ENCODE data around the gene ANGPT4.

ANGPT4 gene

GRCh38 chr20:926670-927069 lies 10.5 kb upstream of the ANGPT4 start:
- TF ChIP-seq, protein P1, sequence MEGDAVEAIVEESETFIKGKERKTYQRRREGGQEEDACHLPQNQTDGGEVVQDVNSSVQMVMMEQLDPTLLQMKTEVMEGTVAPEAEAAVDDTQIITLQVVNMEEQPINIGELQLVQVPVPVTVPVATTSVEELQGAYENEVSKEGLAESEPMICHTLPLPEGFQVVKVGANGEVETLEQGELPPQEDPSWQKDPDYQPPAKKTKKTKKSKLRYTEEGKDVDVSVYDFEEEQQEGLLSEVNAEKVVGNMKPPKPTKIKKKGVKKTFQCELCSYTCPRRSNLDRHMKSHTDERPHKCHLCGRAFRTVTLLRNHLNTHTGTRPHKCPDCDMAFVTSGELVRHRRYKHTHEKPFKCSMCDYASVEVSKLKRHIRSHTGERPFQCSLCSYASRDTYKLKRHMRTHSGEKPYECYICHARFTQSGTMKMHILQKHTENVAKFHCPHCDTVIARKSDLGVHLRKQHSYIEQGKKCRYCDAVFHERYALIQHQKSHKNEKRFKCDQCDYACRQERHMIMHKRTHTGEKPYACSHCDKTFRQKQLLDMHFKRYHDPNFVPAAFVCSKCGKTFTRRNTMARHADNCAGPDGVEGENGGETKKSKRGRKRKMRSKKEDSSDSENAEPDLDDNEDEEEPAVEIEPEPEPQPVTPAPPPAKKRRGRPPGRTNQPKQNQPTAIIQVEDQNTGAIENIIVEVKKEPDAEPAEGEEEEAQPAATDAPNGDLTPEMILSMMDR (IDR thresholded peaks at IDR 0.05; ENCODE audit: borderline replicate concordance, insufficient read depth, low read depth, low read length), result no peak
- H3K4me3 ChIP-seq (ENCODE audit: low read depth, low read length), result no peak overlapping the region

DNA sequence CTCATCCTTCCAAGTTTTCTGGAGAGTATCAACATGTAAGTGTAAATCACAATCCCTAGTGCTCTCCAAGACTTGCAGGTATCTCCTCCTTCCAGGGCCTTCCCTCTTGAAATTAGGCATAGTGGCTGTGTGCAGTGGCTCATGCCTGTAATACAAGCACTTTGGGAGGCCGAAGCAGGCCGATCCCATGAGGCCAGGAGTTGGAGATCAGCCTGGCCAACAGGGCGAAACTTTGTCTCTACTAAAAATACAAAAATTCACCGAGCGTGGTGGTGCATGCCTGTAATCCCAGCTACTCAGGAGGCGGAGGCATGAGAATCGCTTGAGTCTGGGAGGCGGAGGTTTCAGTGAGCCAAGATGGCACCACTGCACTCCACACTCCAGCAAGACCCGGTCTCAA lies 9.4 kb upstream of the ANGPT4 start:
- H3K4me3 ChIP-seq (ENCODE audit: low read depth, low read length), result no peak overlapping the region
- TF ChIP-seq, protein P1 (IDR thresholded peaks at IDR 0.05; ENCODE audit: borderline replicate concordance, insufficient read depth, low read depth, low read length), result no peak

DNA sequence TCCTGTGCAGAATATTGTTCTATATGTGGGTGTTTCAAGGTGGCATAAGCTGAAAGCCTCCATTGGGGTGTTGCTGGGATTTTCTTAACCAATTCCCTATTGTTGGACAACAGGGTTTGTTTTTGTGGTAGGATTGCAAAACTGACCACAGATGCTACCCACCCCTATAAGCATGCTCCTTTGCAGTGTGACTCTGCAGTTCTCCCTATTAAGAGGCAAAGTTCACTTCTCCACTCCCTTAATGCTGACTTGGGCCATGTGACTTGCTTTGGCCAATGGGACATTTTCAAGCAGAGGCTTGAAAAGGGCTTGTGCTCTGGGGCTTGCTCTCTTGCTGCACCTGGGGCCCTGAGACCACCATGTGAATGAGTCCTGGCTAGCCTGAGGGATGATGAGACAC lies 8.5 kb upstream of the ANGPT4 start:
- TF ChIP-seq, protein P1 (IDR thresholded peaks at IDR 0.05; ENCODE audit: borderline replicate concordance, insufficient read depth, low read depth, low read length), result no peak
- no peak overlapping the region for H3K4me3 ChIP-seq (ENCODE audit: low read depth, low read length)

- H3K4me3 ChIP-seq (ENCODE audit: low read depth, low read length), result no peak overlapping the region
- TF ChIP-seq, protein P1 (IDR thresholded peaks at IDR 0.05; ENCODE audit: borderline replicate concordance, insufficient read depth, low read depth, low read length), result no peak
Observed at GRCh38 chr20:922781-923180, 6.6 kb upstream of the ANGPT4 start.

GRCh38 chr20:921068-921467 lies 4.9 kb upstream of the ANGPT4 start:
- TF ChIP-seq, protein P1 (IDR thresholded peaks at IDR 0.05; ENCODE audit: borderline replicate concordance, insufficient read depth, low read depth, low read length), result no peak
- H3K4me3 ChIP-seq (ENCODE audit: low read depth, low read length), result no peak overlapping the region

GRCh38 chr20:920311-920710 lies 4.2 kb upstream of the ANGPT4 start:
- TF ChIP-seq, protein P1 (IDR thresholded peaks at IDR 0.05; ENCODE audit: borderline replicate concordance, insufficient read depth, low read depth, low read length), result no peak
- H3K4me3 ChIP-seq (ENCODE audit: low read depth, low read length), result no peak overlapping the region

- TF ChIP-seq, protein P1 (IDR thresholded peaks at IDR 0.05; ENCODE audit: borderline replicate concordance, insufficient read depth, low read depth, low read length), result no peak
- no peak overlapping the region for H3K4me3 ChIP-seq (ENCODE audit: low read depth, low read length)
Observed at GRCh38 chr20:919491-919916, 3.4 kb upstream of the ANGPT4 start.

Measured in GM12875 (cell line).